ENCODE data around the gene TM4SF1. TPM values are rescaled to one million over a fixed set of nuclear protein-coding genes. Genes with fewer than 3 reads are reported as not detected.

TM4SF1 gene
- polyA plus RNA-seq, 1 donor from 2014 or later: 0.81 TPM

DNA sequence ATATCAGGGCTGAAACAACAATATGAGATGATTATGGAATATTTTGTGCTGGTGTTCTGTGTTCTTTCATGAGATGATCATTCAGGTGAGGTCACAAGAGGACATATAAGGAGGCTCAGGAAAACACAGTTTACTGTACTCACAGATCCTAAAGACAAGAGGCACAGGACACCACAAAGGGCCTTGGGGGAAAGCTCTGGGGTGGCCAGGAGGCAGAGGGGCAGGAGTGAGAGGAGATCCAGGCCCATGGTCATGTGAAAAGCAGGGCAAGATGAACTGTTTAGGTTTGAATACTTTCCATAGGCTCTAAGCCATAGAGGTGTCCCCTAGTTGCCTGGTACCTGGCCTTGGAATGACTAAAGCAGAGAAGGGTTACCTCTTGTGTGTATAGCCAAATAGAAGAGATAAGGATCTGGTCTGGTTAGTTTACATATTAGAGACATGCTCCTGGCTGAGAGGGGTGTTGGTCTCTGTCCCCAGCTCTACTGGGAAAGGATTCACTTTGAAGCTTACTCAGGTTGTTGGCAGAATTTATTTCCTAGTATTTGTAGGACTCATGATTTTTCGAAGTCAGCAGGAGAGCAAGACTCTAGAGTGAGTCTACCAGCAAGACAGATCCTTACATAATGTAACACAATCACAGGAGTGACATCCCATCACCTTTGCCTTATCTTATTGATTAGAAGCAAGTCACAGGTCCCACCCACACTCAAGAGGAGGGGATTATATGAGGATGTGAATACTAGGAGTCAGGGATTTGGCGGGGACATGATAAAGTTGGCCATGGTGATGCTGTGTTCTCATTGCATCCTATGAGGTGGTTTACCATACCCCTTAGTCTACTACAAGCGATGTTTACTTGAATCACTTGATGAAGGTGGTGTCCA, 11.3 kb upstream of the TM4SF1 start:
- no peak for TF ChIP-seq CTCF (IDR thresholded peaks at IDR 0.05; ENCODE audit: poor library complexity, severe bottlenecking)

GRCh38 chr3:149388001-149388440, 10.6 kb upstream of the TM4SF1 start:
- H3F3A ChIP-seq (ENCODE audit: insufficient read depth, low read length, poor library complexity, severe bottlenecking): no peaks in the 10 kb centered on the region
- H3K36me3 ChIP-seq (ENCODE audit: insufficient read depth, low read length): no peaks in the 10 kb centered on the region
- no peaks in the 10 kb centered on the region for H3K27me3 ChIP-seq (ENCODE audit: insufficient read depth, low read depth, low read length)
- no peaks in the 10 kb centered on the region for H3K9me2 ChIP-seq (ENCODE audit: insufficient read depth, low read length)
- no peak overlapping the region for H3K9ac ChIP-seq (ENCODE audit: low read length)
- H3K9me3 ChIP-seq (ENCODE audit: low read length): no peaks in the 10 kb centered on the region
- H4K20me1 ChIP-seq (ENCODE audit: insufficient read depth): no peaks in the 10 kb centered on the region
- TF ChIP-seq, protein P1, sequence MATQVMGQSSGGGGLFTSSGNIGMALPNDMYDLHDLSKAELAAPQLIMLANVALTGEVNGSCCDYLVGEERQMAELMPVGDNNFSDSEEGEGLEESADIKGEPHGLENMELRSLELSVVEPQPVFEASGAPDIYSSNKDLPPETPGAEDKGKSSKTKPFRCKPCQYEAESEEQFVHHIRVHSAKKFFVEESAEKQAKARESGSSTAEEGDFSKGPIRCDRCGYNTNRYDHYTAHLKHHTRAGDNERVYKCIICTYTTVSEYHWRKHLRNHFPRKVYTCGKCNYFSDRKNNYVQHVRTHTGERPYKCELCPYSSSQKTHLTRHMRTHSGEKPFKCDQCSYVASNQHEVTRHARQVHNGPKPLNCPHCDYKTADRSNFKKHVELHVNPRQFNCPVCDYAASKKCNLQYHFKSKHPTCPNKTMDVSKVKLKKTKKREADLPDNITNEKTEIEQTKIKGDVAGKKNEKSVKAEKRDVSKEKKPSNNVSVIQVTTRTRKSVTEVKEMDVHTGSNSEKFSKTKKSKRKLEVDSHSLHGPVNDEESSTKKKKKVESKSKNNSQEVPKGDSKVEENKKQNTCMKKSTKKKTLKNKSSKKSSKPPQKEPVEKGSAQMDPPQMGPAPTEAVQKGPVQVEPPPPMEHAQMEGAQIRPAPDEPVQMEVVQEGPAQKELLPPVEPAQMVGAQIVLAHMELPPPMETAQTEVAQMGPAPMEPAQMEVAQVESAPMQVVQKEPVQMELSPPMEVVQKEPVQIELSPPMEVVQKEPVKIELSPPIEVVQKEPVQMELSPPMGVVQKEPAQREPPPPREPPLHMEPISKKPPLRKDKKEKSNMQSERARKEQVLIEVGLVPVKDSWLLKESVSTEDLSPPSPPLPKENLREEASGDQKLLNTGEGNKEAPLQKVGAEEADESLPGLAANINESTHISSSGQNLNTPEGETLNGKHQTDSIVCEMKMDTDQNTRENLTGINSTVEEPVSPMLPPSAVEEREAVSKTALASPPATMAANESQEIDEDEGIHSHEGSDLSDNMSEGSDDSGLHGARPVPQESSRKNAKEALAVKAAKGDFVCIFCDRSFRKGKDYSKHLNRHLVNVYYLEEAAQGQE (IDR thresholded peaks at IDR 0.05; ENCODE audit: borderline replicate concordance): no peak
- TF ChIP-seq SMC3 (conservative IDR thresholded peaks at IDR 0.05; ENCODE audit: poor library complexity) (no peak), RAD21 (conservative IDR thresholded peaks at IDR 0.05) (no peak), CTCF (IDR thresholded peaks at IDR 0.05; ENCODE audit: poor library complexity, severe bottlenecking) (no peak), EP300 (conservative IDR thresholded peaks at IDR 0.05; ENCODE audit: poor library complexity, severe bottlenecking) (no peak), EZH2 (IDR thresholded peaks at IDR 0.05; ENCODE audit: borderline replicate concordance, insufficient read depth, low read length, poor library complexity, severe bottlenecking) (no peak)
- H2AFZ ChIP-seq (ENCODE audit: low read depth, low read length): no peak overlapping the region
- H3K79me2 ChIP-seq (replicated peaks; ENCODE audit: insufficient read depth, low read length): no peaks in the 10 kb centered on the region
- H3K4me2 ChIP-seq (ENCODE audit: low read length): no peak overlapping the region
- H3K27ac ChIP-seq (ENCODE audit: low read length): no peak overlapping the region
- no peak overlapping the region for H3K4me3 ChIP-seq (ENCODE audit: low read length)

More for the DNA sequence above, 11.3 kb upstream of the TM4SF1 start:
- Histone ChIP-seq H3F3A (ENCODE audit: insufficient read depth, low read length, poor library complexity, severe bottlenecking) (no peaks in the 10 kb centered on the region), H3K27ac (ENCODE audit: low read length) (no peak overlapping the region), H3K4me2 (ENCODE audit: low read length) (no peak overlapping the region), H4K20me1 (ENCODE audit: insufficient read depth) (no peaks in the 10 kb centered on the region), H3K79me2 (replicated peaks; ENCODE audit: insufficient read depth, low read length) (no peaks in the 10 kb centered on the region), H3K4me3 (ENCODE audit: low read length) (no peak overlapping the region), H3K27me3 (ENCODE audit: insufficient read depth, low read depth, low read length) (no peaks in the 10 kb centered on the region), H3K9me2 (ENCODE audit: insufficient read depth, low read length) (no peaks in the 10 kb centered on the region), H3K36me3 (ENCODE audit: insufficient read depth, low read length) (no peaks in the 10 kb centered on the region), H2AFZ (ENCODE audit: low read depth, low read length) (no peak overlapping the region), H3K9me3 (ENCODE audit: low read length) (no peaks in the 10 kb centered on the region), H3K9ac (ENCODE audit: low read length) (no peak overlapping the region)

Measured in neural cell (in vitro differentiated cells).